HG03139 (cell line): ENCODE data around the gene TMEM37.

ENCODE experiments used
- ATAC-seq: cut with Tn5 transposase; IDR thresholded peaks from one replicate; pipeline ENCODE4 v1.9.1; 2021; ENCODE audit not compliant: unreplicated experiment

The TMEM37 gene

GRCh38 chr2:119476301-119477112 lies 44.9 kb downstream of the TMEM37 start:
- peak; percentile 64 for ATAC-seq

GRCh38 chr2:119477113-119477505 lies 45.5 kb downstream of the TMEM37 start:
- no peak for ATAC-seq

DNA sequence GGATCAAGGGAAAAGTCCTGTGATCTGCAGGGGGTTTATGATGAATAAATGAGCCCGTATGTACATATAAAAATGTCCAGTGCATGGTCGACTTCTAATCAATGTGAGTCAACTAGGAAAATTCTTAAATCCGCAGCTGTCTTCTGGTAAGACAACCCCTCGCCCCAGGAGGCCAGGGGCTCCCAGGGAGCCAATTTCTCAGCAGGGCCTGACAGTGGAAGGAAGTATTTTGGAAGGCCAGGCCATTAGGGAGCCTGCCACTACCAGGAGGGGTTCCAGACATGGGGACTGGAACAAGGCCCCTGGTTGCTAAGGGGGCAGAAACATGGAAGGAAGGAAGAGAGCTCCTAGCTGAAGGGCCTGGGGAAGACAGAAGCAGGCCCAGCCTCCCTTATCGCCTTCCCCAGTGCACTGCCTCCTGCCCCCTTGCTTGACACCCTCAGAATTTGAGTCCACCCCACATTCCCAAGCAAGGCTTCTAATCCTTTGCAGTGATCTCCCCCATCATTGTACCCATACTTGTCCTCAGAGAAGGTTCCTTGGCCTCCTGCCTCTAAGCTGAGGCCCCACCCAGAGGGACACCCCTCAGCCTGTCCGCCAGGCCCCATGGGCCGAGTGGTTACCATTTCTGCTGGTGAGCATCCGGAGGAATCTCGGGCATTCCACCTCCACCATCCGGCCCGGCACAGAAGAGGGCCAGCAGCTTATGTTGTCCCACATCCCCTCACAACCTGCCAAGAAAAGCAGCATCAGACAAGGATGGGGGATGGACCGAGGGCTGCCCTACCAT lies 46.7 kb downstream of the TMEM37 start:
- ATAC-seq = no peak

GRCh38 chr2:119478978-119479295 lies 47.3 kb downstream of the TMEM37 start:
- ATAC-seq = no peak

DNA sequence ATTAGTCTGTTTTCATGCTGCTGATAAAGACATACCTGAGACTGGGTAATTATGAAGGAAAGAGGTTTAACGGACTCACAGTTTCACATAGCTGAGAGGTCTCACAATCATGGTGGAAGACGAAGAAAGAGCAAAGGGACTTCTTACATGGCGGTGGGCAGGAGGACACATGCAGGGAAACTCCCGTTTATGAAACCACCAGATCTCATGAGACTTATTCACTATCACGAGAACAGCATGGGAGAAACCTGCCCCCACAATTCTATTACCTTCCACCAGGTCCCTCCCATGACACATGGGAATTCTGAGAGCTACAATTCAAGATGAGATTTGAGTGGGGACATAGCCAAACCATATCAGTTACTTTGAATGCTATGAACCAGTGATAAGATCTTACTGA lies 48.5 kb downstream of the TMEM37 start:
- no peak for ATAC-seq

GRCh38 chr2:119480718-119481142 lies 49.1 kb downstream of the TMEM37 start:
- ATAC-seq = no peak

GRCh38 chr2:119481501-119482455 lies 50.1 kb downstream of the TMEM37 start:
- ATAC-seq = no peak

DNA sequence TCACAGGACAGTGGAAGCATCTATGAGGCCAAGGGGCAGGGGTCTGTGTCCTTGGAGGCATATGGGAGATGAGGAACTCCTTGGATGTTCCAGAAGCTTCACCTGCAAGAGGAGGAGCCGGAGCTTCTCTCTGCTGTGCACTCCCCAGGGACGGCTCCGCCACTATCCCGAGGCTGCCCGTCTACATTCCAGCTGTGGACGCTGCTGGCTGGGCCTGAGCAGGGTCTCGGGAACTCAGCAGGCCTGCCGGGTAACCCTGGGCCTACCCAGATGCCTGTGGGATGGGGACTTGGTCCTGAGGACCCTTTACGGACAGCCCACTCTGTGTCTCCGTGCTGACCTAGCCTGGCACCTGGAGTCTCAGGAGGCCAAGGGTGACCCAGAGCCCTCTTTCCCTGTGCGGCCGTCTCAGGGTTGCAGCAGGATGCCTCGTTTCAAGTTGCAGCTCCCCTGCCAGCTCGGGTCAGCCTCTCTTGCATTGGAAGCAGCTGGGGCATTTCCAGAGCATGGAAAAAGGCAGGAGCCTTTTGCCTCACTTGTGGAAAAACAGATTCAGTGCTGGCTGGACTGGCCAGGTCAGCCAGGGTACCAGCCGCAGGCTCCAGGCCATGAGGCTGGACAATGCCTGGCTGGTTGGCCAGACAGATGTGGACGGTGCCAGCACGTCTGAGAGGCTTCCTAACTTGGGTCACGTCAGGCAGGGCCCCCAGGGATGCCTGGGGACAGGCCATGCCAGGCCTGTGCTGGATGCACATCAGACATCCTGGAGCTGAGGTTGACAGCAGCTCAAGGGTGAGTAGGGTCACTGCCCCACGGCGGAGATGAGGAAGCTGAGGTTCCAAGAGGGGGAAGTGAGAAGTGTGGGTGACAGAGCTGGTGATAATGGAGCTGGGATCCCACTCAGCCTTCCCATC lies 51.1 kb downstream of the TMEM37 start:
- ATAC-seq = no peak

DNA sequence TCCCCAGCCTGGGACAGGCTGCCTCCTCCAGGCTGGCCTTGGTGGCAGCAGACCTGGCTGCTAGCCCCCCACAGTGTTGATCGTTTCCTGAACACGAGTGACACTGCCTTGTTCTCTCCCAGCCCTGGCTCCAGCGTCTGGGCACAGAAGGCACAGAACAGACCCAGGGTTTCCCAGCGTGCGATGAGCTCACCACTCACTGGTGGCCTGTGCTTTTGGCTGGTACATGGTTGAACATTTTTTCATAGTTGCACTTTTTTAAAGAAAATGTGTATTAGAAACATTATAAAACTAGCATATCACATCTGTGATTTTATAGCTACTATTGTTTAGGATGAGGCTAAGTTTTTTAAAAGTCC lies 51.7 kb downstream of the TMEM37 start:
- ATAC-seq = no peak

DNA sequence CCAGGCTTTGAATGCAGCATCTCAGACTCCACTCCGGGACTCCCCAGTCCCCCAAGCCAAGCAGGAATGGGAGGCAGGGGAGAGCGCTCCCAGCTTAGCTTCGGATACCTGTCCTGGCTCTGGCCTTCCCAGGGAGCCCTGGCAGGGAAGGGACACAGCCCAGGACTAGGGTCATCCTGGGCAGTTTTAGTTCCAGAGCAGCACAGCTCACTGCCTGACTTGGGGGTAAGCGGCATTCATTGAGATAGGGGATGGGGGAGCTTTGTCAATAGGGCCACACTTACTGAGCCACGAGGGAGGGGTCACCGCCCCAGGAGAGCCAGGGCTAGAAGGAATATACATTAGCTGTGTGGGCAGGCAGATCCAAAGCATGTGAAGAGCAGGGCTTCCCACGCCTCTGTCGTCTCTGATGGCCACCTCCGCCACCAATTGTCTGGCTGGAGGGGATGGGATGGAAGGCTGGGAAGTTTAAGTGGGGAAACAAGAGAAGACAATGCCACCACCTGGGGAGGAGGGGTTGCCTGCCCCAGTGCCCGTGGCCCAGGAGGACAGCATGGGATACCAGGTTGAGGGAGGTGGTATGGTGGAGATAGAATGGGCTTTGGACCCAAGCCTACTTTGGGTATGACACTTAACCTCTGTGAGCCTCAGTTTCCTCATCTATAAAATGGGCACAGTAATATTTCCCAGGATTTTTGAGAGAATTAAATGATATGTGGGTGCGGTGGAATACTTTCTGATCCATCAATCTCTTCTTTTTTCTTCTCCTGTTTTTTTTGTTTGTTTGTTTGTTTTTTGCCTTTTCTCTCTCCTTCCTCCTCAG lies 52.5 kb downstream of the TMEM37 start:
- ATAC-seq = no peak

DNA sequence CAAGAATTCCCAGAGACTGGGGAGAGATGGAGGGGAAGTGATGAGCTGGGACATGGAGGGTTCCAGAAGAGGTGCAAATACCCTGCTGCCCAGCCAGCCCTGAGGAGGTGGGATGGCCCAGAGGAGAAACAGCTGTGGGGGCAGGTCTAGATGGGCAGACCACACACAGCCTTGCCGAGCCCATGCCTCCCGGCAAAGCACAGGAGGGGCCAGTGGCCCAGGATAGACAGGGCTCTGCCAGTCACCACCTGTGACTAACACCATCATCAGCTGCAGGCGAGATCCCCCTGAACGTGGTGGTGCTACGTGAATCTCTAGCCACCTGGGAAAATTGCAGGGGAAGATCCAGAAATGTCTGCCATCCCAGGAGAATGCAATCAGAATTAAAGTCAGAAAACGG lies 53.2 kb downstream of the TMEM37 start:
- no peak for ATAC-seq

GRCh38 chr2:119485336-119486110 lies 53.9 kb downstream of the TMEM37 start:
- ATAC-seq = no peak

- no peak for ATAC-seq
These were observed 54.7 kb downstream of the TMEM37 start for GRCh38 chr2:119486196-119486827.

- no peak for ATAC-seq
These were observed 55.2 kb downstream of the TMEM37 start for GRCh38 chr2:119486886-119487285.

- ATAC-seq = peak; percentile 91
These were observed 56.0 kb downstream of the TMEM37 start for GRCh38 chr2:119487434-119488244.
